GM12878 (cell line): ENCODE results near the gene TNFRSF1B. TPM values are rescaled to one million over a fixed set of nuclear protein-coding genes. Genes with fewer than 3 reads are reported as not detected.
"Not testable (repeated sequence)": the region's sequence is repeated elsewhere in the genome, so short reads cannot be mapped to it uniquely, and the experiment has no call there.

Experiments
- ATAC-seq: fragments of 200-7000 bp; cut with Tn5 transposase; 3 replicates; pipeline ENCODE4 v1.9.1; 2020; ENCODE audit warnings: mild to moderate bottlenecking, moderate library complexity
- BruUV-seq: library from RNA; stranded (reverse); fragments of 400-500 nt; replicated peaks from 2 replicates; lab custom pipeline; 2021; lab: Mats Ljungman, UMichigan
- CTCF ChIA-PET: fragments of 300-600 bp; sonication (Branson Sonifier 250); formaldehyde crosslinking; extraction: SDS; loops from one replicate; lab custom pipeline; 2021; ENCODE audit warnings: inconsistent platforms; lab: Yijun Ruan, JAX
- POLR2A ChIA-PET: fragments of 350-600 bp; formaldehyde crosslinking; extraction: SDS; loops from one replicate; lab custom pipeline; 2021; ENCODE audit warnings: inconsistent platforms; lab: Charles Lee
- RAD21 ChIA-PET: fragments of 300-600 bp; sonication (Branson Sonifier 250); formaldehyde crosslinking; loops from one replicate; lab custom pipeline; 2023; ENCODE audit warnings: antibody characterized with exemption; ENCODE audit not compliant: unreplicated experiment; lab: Charles Lee
- SMC1A ChIA-PET: fragments of 300-600 bp; sonication (Branson Sonifier 250); formaldehyde crosslinking; loops from one replicate; lab custom pipeline; 2023; ENCODE audit not compliant: unreplicated experiment, uncharacterized antibody; lab: Charles Lee
- DNase-seq: peaks from one replicate; pipeline ENCODE4 v3.0.0-alpha.2; 2011; ENCODE audit warnings: low read depth, low spot score
- FAIRE-seq: peaks from 3 replicates; lab custom pipeline; 2011; peaks lifted over from hg19 to GRCh38; lab: Jason Lieb, UNC
- H2AFZ ChIP-seq: 2 replicates; pipeline ENCODE4 v1.6.0; 2011; ENCODE audit warnings: low read depth, low read length, control low read depth; ENCODE audit not compliant: control insufficient read depth
- H3K27ac ChIP-seq: 2 replicates; pipeline ENCODE4 v1.5.1; 2011; ENCODE audit warnings: control low read depth; ENCODE audit not compliant: control insufficient read depth, insufficient read depth
- H3K27me3 ChIP-seq, 2 experiments: replicated peaks in 1 of 2; 2 replicates each; pipeline versions ENCODE4 v1.6.0 to v1.6.1; 2011; ENCODE audit warnings: low read length in 1 of 2; ENCODE audit not compliant: control insufficient read depth in 2 of 2, insufficient read depth in 2 of 2
- H3K36me3 ChIP-seq, 2 experiments: 2 replicates each; pipeline ENCODE4 v1.5.1; 2011; ENCODE audit warnings: low read length in 1 of 2; ENCODE audit not compliant: control insufficient read depth in 2 of 2, insufficient read depth in 2 of 2
- H3K4me1 ChIP-seq: 2 replicates; pipeline ENCODE4 v1.6.1; 2011; ENCODE audit warnings: mild to moderate bottlenecking, low read length, moderate library complexity, mixed read lengths; ENCODE audit not compliant: control insufficient read depth, insufficient read depth
- H3K4me2 ChIP-seq: 2 replicates; pipeline ENCODE4 v1.6.0; 2011; ENCODE audit warnings: control low read depth; ENCODE audit not compliant: control insufficient read depth, insufficient read depth
- H3K4me3 ChIP-seq: fragments of 200-600 bp; sonication (generic); 2 replicates; pipeline ENCODE4 v1.5.1; 2016
- H3K79me2 ChIP-seq: 2 replicates; pipeline ENCODE4 v1.6.0; 2011; ENCODE audit warnings: low read length; ENCODE audit not compliant: control insufficient read depth, insufficient read depth
- H3K9ac ChIP-seq: 2 replicates; pipeline ENCODE4 v1.8.0; 2011; ENCODE audit warnings: low read length, control low read depth, mixed read lengths; ENCODE audit not compliant: control insufficient read depth, insufficient read depth
- H3K9me3 ChIP-seq: replicated peaks from 3 replicates; pipeline ENCODE4 v1.5.1; 2011; ENCODE audit warnings: mild to moderate bottlenecking, low read length; ENCODE audit not compliant: control insufficient read depth, insufficient read depth
- H4K20me1 ChIP-seq: 2 replicates; pipeline ENCODE4 v1.6.0; 2011; ENCODE audit not compliant: control insufficient read depth, insufficient read depth
- ATF3 ChIP-seq: IDR thresholded peaks from 2 replicates; pipeline ENCODE4 v1.6.1; 2011; ENCODE audit warnings: low read depth, mild to moderate bottlenecking, low read length, moderate library complexity, borderline replicate concordance; ENCODE audit errors: extremely low read depth
- ATF7 ChIP-seq: fragments of 450-650 bp; IDR thresholded peaks from 2 replicates; pipeline ENCODE4 v1.6.1; 2016; ENCODE audit warnings: low read depth, mild to moderate bottlenecking
- HDAC6 ChIP-seq: fragments of 200-600 bp; sonication (generic); IDR thresholded peaks from one replicate; pipeline ENCODE4 v1.8.0; 2017; ENCODE audit warnings: antibody characterized with exemption; ENCODE audit not compliant: unreplicated experiment
- SUZ12 ChIP-seq: fragments of 200-600 bp; sonication (generic); IDR thresholded peaks from one replicate; pipeline ENCODE4 v1.6.1; 2018; ENCODE audit warnings: antibody characterized with exemption, mild to moderate bottlenecking; ENCODE audit not compliant: unreplicated experiment
- ZBTB4 ChIP-seq: fragments of 450-650 bp; formaldehyde crosslinking; IDR thresholded peaks from 2 replicates; pipeline ENCODE4 v1.4.0; 2022; ENCODE audit warnings: mild to moderate bottlenecking, moderate library complexity
- ZNF217 ChIP-seq: fragments of 450-650 bp; IDR thresholded peaks from 2 replicates; pipeline ENCODE4 v1.6.1; 2017; ENCODE audit warnings: antibody characterized with exemption, mild to moderate bottlenecking
- WGBS: methylation state at CpG from one replicate; pipeline ENCODE4 v1.1.6; 2016; ENCODE audit warnings: low lambda C conversion rate; ENCODE audit not compliant: insufficient replicate concordance, insufficient coverage; ENCODE audit errors: missing lambda C conversion rate; 5-methylcytosine and 5-hydroxymethylcytosine counted together
- in situ Hi-C: fragments of 300-500 bp; cut with MboI; formaldehyde crosslinking; loops from 9 replicates; pipeline ENCODE4 v1.14.3; 2018; ENCODE audit warnings: mixed read lengths
- intact Hi-C: fragments of 100-400 bp; cut with micrococcal nuclease; formaldehyde crosslinking; loops from one replicate; pipeline ENCODE4 v1.14.2; 2022; ENCODE audit not compliant: unreplicated experiment
- polyA plus RNA-seq, 11 experiments: library from polyadenylated mRNA; depleted of rRNA in 4 of 11; unstranded in 6 of 11; stranded (reverse) in 5 of 11; fragments of >200 nt; fragmentation: Nextera tagmentation in 4 of 11; fragmentation: Illumina TruSeq in 1 of 11; extraction: Ambion mirVana in 4 of 11; extraction: Trizol in 1 of 11; gene quantifications; 1 replicate in 1 of 11; 2 replicates in 10 of 11; pipeline versions ENCODE4 v1.2.1 to v1.2.3, GENCODE V29; 2011 to 2016; ENCODE audit warnings: inconsistent platforms in 2 of 11, missing spikeins in 2 of 11, low read depth in 1 of 11
- total RNA-seq, 4 experiments: library from RNA; depleted of rRNA in 3 of 4; stranded (reverse); fragments of >200 nt in 3 of 4; fragmentation: Illumina TruSeq in 1 of 4; extraction: Trizol in 1 of 4; gene quantifications; 2 replicates each; pipeline versions ENCODE4 v1.2.1 to v1.2.3, GENCODE V29; 2013 to 2021

The TNFRSF1B gene
- total and polyA plus RNA-seq, 10 of the 15 experiments (the other 5 are each of a cell fraction or from before 2014, with no cell fraction given), result 10.1 to 87.2 (median 37.3) TPM

- H3K27ac ChIP-seq, H3K4me2 ChIP-seq, H3K9me3 ChIP-seq, H2AFZ ChIP-seq, H3K36me3 ChIP-seq, in situ Hi-C loops, FAIRE-seq, H4K20me1 ChIP-seq, intact Hi-C loops, RAD21 ChIA-PET, SMC1A ChIA-PET, POLR2A ChIA-PET, BruUV-seq, ATAC-seq, H3K27me3 ChIP-seq, DNase-seq, H3K4me3 ChIP-seq, H3K9ac ChIP-seq, H3K79me2 ChIP-seq, H3K4me1 ChIP-seq: not testable (repeated sequence)
- WGBS, result 49% methylated on average over 5 of the region's 6 CpGs
- CTCF ChIA-PET, result interaction anchor here (0.6 kb wide), 1 partner anchor 19 kb away, joined by 3 read pairs; no protein-coding TSS in a partner anchor
Observed at GRCh38 chr1:12224092-12224491, 57.3 kb downstream of the TNFRSF1B start.

- FAIRE-seq, result no peak
- ChIA-PET SMC1A (interaction anchor here (0.9 to 1.3 kb wide), 3 partner anchors 19 to 105 kb away, joined by 3 to 7 read pairs (median 4); no protein-coding TSS in a partner anchor), RAD21 (interaction anchor here (0.5 to 2.3 kb wide), 3 partner anchors 10 to 104 kb away, joined by 3 to 6 read pairs (median 3); no protein-coding TSS in a partner anchor), POLR2A (no interaction called here), CTCF (interaction anchor here (0.8 to 3.6 kb wide), 12 partner anchors 8 to 429 kb away, joined by 3 to 25 read pairs (median 4); no protein-coding TSS in a partner anchor)
- Histone ChIP-seq H2AFZ (no peak overlapping the region), H3K27ac (no peak overlapping the region), H3K4me3 (no peak overlapping the region), H3K4me2 (no peak overlapping the region), H3K27me3 (no peaks in the 10 kb centered on the region), H4K20me1 (no peaks in the 10 kb centered on the region), H3K9me3 (no peaks in the 10 kb centered on the region), H3K36me3 (no peaks in the 10 kb centered on the region), H3K9ac (no peak overlapping the region), H3K4me1 (no peaks in the 10 kb centered on the region), H3K79me2 (peaks cover 13% of the 10 kb centered on the region)
- intact Hi-C loops, result no loop called here
- BruUV-seq, result no TSS peak
- in situ Hi-C loops, result no loop called here
- 57% methylated on average over 7 of the region's 7 CpGs for WGBS
- no peak for ATAC-seq
- no peak for DNase-seq
- no peak for TF ChIP-seq ATF7
- TF ChIP-seq HDAC6, result no peak
- no peak for TF ChIP-seq SUZ12
- TF ChIP-seq ZBTB4, result no peak
- TF ChIP-seq ATF3, result no peak
- TF ChIP-seq ZNF217, result no peak
Observed at GRCh38 chr1:12228979-12229378, 62.2 kb downstream of the TNFRSF1B start.
